ENCODE data around the gene PLEKHA5.
"Not testable (repeated sequence)": the region's sequence is repeated elsewhere in the genome, so short reads cannot be mapped to it uniquely, and the experiment has no call there.

PLEKHA5 gene

DNA sequence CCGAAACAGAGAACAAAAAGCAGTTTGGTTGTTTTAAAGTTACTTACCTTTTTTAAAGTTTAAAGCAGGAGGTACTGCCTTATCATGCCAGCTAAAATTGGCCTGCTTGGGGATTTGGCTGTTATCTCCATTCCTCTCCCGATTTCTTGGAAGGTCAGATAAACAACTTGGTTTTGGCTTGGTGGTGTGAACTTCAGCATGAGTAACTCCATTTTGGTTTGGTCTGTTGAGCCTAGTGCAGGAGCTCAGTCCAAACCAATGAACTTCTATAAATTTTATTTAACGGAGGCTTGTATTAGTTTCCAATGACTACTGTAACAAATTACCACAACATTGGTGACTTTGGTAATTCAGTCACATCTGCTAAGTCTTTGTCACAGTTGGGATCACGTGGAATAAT is 82.3 kb downstream of the PLEKHA5 start:
- no peak overlapping the region for H3K4me3 Mint-ChIP-seq
- no peaks in the 10 kb centered on the region for H3K4me1 Mint-ChIP-seq
- H3K36me3 Mint-ChIP-seq (ENCODE audit: low read depth), result no peaks in the 10 kb centered on the region
- H3K27ac Mint-ChIP-seq, result no peak overlapping the region
- ATAC-seq (no peak), DNase-seq (no peak)
- H3K9me3 Mint-ChIP-seq, result peaks cover 6% of the 10 kb centered on the region
- no peaks in the 10 kb centered on the region for H3K27me3 Mint-ChIP-seq

- Mint-ChIP-seq H3K9me3 (peaks cover 6% of the 10 kb centered on the region), H3K36me3 (ENCODE audit: low read depth) (no peaks in the 10 kb centered on the region), H3K27ac (no peak overlapping the region), H3K27me3 (no peaks in the 10 kb centered on the region), H3K4me1 (no peaks in the 10 kb centered on the region), H3K4me3 (no peak overlapping the region)
- DNase-seq (no peak), ATAC-seq (no peak)
These were observed 82.7 kb downstream of the PLEKHA5 start for GRCh38 chr12:19212245-19212644.

DNA sequence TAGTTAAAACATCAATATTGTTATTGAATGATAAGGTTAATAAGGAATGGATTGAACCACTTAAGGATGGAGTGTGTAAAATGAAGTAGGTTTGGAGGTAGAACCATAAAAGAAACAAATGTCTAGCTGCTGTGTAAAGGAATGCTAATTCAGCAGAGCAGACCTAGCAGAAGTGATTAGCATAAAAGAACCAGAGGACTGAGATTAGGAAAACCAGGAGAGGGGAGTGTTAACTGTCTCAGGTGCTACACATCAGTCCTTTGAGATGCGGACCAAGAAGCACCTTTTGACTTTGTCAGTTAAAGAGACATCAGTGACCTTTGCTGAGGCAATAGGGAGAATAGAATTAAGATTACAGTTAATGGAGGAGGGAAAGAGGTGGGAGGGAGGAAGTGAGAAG is 84.5 kb downstream of the PLEKHA5 start:
- DNase-seq (no peak), ATAC-seq (no peak)
- Mint-ChIP-seq H3K27me3 (no peaks in the 10 kb centered on the region), H3K36me3 (ENCODE audit: low read depth) (no peaks in the 10 kb centered on the region), H3K9me3 (peaks cover under 1% of the 10 kb centered on the region), H3K4me1 (no peaks in the 10 kb centered on the region), H3K4me3 (no peak overlapping the region), H3K27ac (no peak overlapping the region)

GRCh38 chr12:19215115-19215514 is 85.6 kb downstream of the PLEKHA5 start:
- no peaks in the 10 kb centered on the region for H3K4me1 Mint-ChIP-seq
- DNase-seq (no peak), ATAC-seq (no peak)
- no peaks in the 10 kb centered on the region for H3K27me3 Mint-ChIP-seq
- H3K9me3 Mint-ChIP-seq, result no peaks in the 10 kb centered on the region
- no peaks in the 10 kb centered on the region for H3K36me3 Mint-ChIP-seq (ENCODE audit: low read depth)
- no peak overlapping the region for H3K27ac Mint-ChIP-seq
- H3K4me3 Mint-ChIP-seq, result no peak overlapping the region

DNA sequence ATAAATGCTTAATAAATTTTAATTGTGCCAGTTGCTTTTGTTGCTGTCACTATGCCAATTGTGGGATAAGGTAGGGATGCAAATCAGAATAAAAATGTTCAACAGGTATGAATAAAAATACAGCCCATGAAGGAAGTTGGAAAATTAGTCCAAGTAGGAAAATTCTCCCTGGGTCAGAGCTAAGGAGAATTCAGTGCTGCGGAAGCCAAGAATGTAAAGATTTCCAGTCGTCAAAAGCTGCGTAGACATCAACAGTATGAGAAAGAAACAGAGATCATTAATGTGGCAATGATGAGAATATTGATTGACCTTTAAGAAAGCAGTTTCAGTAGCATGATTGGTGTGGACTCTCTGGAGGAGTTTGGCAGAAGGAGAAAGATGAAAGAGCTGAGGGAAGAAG is 87.9 kb downstream of the PLEKHA5 start:
- H3K4me1 Mint-ChIP-seq, result no peaks in the 10 kb centered on the region
- no peak overlapping the region for H3K27ac Mint-ChIP-seq

DNA sequence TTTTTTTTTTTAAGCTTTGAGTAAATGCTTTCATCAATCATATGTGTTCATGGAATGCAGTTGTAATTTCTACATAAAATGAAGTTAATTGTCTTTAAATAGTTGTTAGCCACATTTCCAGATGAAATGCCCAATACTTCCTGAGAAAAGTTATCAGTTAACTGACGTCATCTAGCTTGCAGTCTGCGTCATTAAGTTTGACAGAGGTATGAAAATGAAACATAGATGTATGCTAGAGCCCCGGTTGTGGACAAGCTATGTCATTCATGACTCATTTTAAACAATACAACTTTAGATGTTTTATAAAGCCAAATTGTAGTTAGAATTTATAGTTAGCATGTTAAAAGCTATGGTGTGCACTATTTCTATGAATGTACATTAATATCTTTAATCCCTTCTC is 90.7 kb downstream of the PLEKHA5 start:
- Mint-ChIP-seq H3K27me3 (no peaks in the 10 kb centered on the region), H3K36me3 (ENCODE audit: low read depth) (no peaks in the 10 kb centered on the region), H3K27ac (no peak overlapping the region), H3K9me3 (no peaks in the 10 kb centered on the region), H3K4me3 (no peak overlapping the region), H3K4me1 (no peaks in the 10 kb centered on the region)
- DNase-seq (no peak), ATAC-seq (no peak)

More for the DNA sequence above, 87.9 kb downstream of the PLEKHA5 start:
- ATAC-seq (no peak), DNase-seq (no peak)
- Mint-ChIP-seq H3K4me3 (no peak overlapping the region), H3K27me3 (no peaks in the 10 kb centered on the region), H3K9me3 (no peaks in the 10 kb centered on the region), H3K36me3 (ENCODE audit: low read depth) (no peaks in the 10 kb centered on the region)

DNA sequence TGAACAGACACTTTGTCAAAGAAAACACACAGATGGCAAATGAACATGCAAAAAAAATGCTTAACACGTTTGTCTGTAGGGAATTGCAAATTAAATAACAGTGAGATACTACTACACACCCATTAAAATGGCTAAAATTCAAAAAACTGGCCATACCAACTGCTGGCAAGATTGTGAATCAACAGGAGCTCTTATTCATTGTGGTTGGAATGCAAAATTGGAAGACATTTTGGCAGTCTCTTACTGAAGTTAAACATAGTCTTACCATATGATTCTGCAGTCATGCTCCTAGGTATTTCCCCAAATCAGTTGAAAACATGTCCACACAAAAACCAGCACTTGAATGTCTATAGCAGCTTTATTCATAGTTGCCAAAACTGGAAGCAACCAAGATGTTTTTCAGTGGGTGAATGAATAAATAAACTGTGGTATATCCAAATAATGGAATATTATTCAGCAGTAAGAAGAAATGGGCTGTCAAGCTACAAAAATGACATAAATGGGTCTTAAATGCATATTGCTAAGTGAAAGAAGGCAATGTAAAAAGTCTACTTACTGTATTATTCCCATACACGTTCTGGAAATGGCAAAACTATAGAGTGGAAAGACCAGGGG is 91.4 kb downstream of the PLEKHA5 start:
- Mint-ChIP-seq H3K36me3 (ENCODE audit: low read depth) (no peaks in the 10 kb centered on the region), H3K27ac (no peak overlapping the region), H3K4me3 (no peak overlapping the region), H3K27me3 (no peaks in the 10 kb centered on the region), H3K9me3 (no peaks in the 10 kb centered on the region), H3K4me1 (no peaks in the 10 kb centered on the region)
- ATAC-seq, result no peak
- no peak for DNase-seq

DNA sequence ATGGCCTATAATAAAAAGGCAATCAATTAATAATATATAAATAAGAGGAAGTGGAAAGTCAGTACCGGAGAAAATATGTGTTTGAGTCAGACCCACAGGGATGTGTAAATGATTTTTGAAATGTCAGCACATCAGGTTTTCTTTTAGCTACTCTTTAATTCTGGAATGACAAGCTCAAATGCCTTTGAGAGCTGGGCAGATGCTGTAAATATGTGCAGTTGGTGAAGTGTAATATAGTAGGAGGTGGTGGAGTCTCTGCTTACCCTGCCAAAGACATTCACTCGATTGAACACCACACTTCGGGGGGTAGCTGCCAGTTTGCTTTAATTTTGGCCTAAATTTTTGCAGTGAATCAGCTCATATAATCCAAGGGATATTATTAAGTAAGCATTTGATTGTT is 93.0 kb downstream of the PLEKHA5 start:
- ATAC-seq (no peak), DNase-seq (no peak)
- Mint-ChIP-seq H3K4me1 (no peaks in the 10 kb centered on the region), H3K36me3 (ENCODE audit: low read depth) (no peaks in the 10 kb centered on the region), H3K4me3 (no peak overlapping the region), H3K9me3 (no peaks in the 10 kb centered on the region), H3K27ac (no peak overlapping the region), H3K27me3 (no peaks in the 10 kb centered on the region)

GRCh38 chr12:19223018-19223417 is 93.5 kb downstream of the PLEKHA5 start:
- ATAC-seq (no peak), DNase-seq (no peak)
- no peaks in the 10 kb centered on the region for H3K4me1 Mint-ChIP-seq
- H3K4me3 Mint-ChIP-seq, result no peak overlapping the region
- no peaks in the 10 kb centered on the region for H3K27me3 Mint-ChIP-seq
- H3K36me3 Mint-ChIP-seq (ENCODE audit: low read depth), result no peaks in the 10 kb centered on the region
- no peak overlapping the region for H3K27ac Mint-ChIP-seq
- H3K9me3 Mint-ChIP-seq, result no peaks in the 10 kb centered on the region

- Mint-ChIP-seq H3K9me3 (no peaks in the 10 kb centered on the region), H3K4me1 (no peaks in the 10 kb centered on the region), H3K4me3 (no peak overlapping the region), H3K36me3 (ENCODE audit: low read depth) (no peaks in the 10 kb centered on the region), H3K27me3 (no peaks in the 10 kb centered on the region), H3K27ac (no peak overlapping the region)
- DNase-seq (no peak), ATAC-seq (no peak)
These were observed 94.2 kb downstream of the PLEKHA5 start for GRCh38 chr12:19223695-19224094.

GRCh38 chr12:19224746-19225145 is 95.2 kb downstream of the PLEKHA5 start:
- Mint-ChIP-seq H3K36me3 (ENCODE audit: low read depth) (no peaks in the 10 kb centered on the region), H3K9me3 (no peaks in the 10 kb centered on the region), H3K27ac (no peak overlapping the region), H3K27me3 (no peaks in the 10 kb centered on the region), H3K4me1 (no peaks in the 10 kb centered on the region), H3K4me3 (no peak overlapping the region)
- ATAC-seq, result no peak
- DNase-seq, result no peak

- no peaks in the 10 kb centered on the region for H3K4me1 Mint-ChIP-seq
These were observed 97.8 kb downstream of the PLEKHA5 start for GRCh38 chr12:19227190-19227879.

DNA sequence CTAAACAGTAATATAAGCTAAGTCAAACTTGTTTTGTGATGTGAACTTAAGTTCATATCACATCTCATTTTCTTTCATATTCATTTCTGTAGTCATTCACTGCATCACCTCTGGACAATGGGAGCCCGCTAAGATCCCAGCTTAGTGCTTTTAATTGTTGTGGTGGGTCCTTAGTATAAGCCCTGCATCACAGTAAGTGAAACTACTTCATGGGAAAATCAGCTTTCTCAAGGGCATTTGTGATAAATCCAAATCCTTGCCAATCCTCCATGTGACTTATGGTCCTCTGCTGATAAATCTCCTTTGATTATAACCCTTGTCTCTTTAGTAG is 98.3 kb downstream of the PLEKHA5 start:
- ATAC-seq (no peak), DNase-seq (no peak)
- no peak overlapping the region for H3K27ac Mint-ChIP-seq
- H3K36me3 Mint-ChIP-seq (ENCODE audit: low read depth), result no peaks in the 10 kb centered on the region
- H3K4me3 Mint-ChIP-seq, result no peak overlapping the region
- no peaks in the 10 kb centered on the region for H3K9me3 Mint-ChIP-seq
- H3K4me1 Mint-ChIP-seq, result no peaks in the 10 kb centered on the region
- H3K27me3 Mint-ChIP-seq, result no peaks in the 10 kb centered on the region

More at GRCh38 chr12:19227190-19227879, 97.8 kb downstream of the PLEKHA5 start:
- Mint-ChIP-seq H3K27me3 (no peaks in the 10 kb centered on the region), H3K27ac (no peak overlapping the region), H3K9me3 (no peaks in the 10 kb centered on the region), H3K4me3 (no peak overlapping the region), H3K36me3 (ENCODE audit: low read depth) (no peaks in the 10 kb centered on the region)
- DNase-seq (no peak), ATAC-seq (no peak)

GRCh38 chr12:19229021-19229420 is 99.5 kb downstream of the PLEKHA5 start:
- not testable (repeated sequence) for DNase-seq; H3K4me3 Mint-ChIP-seq; H3K9me3 Mint-ChIP-seq; H3K27ac Mint-ChIP-seq; H3K4me1 Mint-ChIP-seq; H3K36me3 Mint-ChIP-seq (ENCODE audit: low read depth); H3K27me3 Mint-ChIP-seq; ATAC-seq

GRCh38 chr12:19230299-19230866 is 100.8 kb downstream of the PLEKHA5 start:
- Mint-ChIP-seq H3K4me3 (no peak overlapping the region), H3K27me3 (no peaks in the 10 kb centered on the region), H3K4me1 (no peaks in the 10 kb centered on the region), H3K27ac (no peak overlapping the region), H3K9me3 (no peaks in the 10 kb centered on the region), H3K36me3 (ENCODE audit: low read depth) (no peaks in the 10 kb centered on the region)
- ATAC-seq (no peak), DNase-seq (no peak)
